ENCODE results near the gene TP53I11. TPM values are rescaled to one million over a fixed set of nuclear protein-coding genes. Genes with fewer than 3 reads are reported as not detected.

The TP53I11 gene
- polyA plus RNA-seq, 5 donors = 39.1 to 68.4 (median 51.3) TPM

DNA sequence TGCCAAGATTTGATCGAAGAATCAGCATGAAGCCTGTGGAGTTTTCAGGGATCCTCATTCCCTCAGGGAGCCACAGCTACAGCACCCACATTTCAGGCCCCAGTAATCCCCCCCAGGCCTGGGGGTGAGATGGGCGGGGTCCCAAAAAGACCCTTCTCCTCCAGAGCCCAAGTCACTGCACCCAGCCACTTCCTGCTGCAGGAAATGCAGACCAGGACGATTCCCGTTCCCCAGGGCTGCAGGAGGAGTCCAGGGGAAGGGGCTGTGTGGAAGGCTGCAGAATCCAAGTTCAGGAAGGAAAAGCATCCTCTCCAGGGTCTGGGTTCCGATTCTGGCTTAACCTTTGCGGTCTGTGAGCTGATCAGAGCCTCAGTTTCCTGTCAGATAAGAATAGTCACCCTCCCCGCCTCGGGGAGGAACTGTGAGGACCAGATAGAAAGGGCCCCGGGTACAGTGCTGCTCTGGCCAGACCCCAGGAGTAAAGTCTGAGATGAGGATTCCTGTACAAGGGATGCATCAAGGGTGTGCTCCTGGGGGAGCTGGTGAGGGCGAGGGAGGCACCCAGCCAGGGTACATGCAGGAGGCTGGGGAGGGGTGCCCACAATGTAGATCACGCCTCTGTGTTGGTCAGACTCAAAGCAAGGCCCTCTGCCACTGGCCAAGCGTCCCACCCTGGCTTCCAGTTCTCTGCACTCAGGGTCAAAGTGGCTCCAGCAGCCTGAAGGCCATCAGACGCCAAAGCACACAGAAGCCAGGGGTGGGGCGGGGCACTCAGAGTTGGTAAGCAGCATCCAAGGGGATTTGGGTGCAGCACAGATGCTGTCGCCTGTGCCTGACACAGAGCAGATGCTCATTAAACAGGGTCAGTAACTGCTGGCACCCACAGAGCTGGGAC, 30.1 kb upstream of the TP53I11 start:
- no peak for DNase-seq

DNA sequence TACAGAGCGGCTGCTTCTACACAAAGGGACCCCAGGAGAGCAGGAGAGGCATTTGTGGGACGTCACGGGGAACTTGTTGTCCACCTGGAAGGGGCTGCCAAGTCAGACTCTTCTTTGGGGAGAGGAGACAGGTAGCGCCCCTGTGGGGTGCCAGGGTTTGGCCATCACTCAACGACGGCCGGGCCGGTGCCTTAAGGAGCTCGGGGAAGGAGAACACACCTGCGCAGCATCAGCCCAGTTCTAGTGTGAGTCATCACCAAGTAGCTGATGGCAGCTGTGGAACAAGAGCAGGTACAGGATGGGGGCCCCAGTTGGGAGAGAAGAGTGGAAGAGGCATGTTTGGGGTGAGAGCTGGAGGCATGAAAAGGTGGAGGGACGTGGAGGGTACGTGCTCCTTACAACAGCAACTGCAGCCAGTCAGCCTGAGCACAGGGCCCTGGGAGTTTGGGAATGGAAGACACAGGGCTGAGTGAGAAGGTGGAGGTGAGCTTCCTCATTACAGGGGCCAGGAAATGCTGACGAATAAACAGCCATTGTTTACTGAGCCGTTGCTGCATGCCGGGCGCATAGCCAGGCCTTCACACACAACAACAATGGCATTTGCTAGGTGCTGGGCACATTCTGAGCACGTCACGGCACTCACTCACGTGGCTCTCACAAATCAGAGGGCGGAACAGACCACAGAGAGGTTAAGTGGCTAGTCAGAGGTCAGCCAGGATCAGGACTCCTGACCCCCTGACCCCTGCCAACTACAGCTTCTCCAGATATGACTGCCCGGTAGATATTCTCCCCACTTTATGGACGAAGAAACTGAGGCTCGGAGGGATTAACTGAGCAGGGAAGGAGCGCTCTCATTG, 29.1 kb upstream of the TP53I11 start:
- peak; percentile 31 to 49 for DNase-seq

DNA sequence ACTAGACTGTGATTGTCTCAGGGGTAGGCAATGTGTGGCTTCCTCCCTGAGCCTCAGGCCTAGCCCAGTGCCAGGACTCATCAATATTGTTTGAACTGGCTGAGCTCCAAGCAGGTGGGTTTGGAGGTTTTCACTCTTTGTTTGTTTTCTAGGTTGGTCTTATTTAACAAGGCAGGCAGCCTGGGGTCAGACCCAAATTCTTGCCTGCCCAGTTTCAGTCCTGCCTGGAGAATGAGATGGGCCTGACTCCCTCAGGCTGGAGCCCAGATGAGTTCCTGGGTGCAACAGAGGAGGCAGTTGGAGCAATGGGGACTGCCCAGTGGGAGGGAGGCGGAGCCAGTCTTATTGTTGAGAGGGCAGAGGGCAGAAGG, 28.3 kb upstream of the TP53I11 start:
- peak; percentile 28 to 45 for DNase-seq

DNA sequence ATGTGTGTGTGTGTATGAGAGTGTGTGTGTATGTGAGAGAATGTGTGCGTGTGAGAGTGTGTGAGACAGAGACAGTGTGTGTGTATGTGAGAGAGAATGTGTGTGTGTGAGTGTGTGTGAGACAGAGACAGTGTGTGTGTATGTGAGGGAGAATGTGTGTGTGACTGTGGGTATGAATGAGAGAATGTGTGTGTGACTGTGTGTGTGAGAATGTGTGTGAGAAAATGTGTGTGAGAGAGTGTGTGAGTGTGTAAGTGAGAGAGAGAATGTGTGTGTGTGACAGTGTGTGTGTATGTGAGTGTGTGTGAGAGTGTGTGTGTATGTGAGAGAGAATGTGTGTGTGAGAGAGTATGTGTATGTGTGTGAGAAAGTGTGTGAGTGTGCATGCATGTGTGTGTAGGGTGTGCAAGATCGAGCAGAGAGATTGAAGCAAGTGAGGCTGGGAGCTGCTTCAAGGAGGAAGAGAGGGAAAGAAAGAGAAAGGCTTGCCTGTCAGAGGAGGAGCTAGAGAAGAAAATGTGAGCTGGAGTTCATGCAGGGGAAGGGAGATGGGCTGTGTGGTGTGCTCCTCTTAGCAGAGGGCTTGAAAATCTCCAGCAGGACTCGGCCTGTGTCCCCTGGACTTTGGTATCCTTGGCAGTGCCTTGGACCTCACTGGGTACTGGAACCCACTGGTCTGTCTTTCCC, 27.7 kb upstream of the TP53I11 start:
- peak in 1 of 2 donors; percentile 21 for DNase-seq

DNA sequence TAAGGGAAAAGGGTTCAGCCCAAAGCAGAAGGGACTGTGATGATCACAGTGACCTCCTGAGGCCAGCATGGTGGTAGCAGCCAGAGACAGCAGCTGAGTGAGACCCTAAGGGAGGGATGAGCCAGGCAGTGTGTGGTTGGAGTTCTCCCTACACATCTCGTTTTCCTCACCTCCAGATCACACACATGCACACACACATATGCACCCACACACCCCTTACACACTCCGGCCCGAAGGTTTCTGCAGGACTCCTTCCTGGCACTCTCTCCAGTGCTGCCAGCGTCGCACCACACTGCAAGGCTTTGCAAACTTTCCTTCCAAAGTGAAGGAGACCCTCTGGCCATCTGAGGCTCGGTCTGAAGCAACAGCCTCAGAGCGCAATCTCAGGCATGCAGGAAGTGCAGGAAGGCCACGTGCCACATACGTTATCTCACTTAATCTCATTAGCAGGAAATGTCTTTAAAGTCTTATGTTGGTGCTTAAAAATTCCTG, 26.9 kb upstream of the TP53I11 start:
- DNase-seq = peak; percentile 20 to 29

DNA sequence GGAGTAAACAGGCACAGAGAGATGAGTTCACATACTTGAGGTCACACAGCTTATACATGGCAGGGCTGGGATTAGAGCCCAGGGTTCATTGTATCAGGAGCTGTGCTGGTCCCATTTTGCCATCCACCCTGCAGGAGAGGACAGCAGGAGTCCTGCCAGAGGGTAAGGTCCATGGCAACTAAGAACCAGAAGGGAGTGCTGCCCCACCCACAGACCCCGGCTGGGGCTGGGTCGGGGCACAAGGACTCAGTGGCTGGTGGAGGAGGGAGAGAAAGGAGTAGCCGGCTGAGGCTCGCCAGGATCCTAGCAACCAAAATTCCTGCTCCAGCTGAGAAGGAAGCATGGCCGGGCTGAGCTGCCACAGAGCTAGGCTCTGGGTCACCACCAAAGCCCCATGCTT, 25.9 kb upstream of the TP53I11 start:
- DNase-seq = no peak

DNA sequence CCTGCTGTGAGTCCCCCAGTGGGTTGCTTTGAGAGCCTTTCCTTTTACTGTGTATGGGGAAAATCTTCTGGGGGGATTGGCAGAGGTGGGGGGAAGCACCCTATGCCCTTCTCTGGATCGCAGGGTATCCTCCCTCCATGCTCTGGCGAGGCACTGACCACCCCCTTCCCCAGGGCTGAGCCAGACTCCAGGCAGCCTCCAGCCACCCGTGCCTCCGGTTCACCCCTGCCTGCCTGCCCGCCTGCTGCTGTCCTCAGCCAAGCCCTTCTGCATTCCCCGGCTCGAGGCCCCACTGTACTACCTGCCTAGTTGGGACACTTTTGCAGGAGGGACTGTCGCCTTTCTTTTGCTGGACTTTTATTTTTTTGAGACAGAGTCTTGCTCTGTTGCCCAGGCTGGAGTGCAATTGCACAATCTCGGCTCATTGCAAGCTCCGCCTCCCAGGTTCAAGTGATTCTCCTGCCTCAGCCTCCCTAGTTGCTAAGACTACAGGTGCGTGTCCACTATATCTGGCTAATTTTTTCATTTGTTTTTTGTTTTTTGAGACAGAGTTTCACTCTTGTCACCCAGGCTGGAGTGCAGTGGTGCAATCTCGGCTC, 23.8 kb upstream of the TP53I11 start:
- DNase-seq = no peak

DNA sequence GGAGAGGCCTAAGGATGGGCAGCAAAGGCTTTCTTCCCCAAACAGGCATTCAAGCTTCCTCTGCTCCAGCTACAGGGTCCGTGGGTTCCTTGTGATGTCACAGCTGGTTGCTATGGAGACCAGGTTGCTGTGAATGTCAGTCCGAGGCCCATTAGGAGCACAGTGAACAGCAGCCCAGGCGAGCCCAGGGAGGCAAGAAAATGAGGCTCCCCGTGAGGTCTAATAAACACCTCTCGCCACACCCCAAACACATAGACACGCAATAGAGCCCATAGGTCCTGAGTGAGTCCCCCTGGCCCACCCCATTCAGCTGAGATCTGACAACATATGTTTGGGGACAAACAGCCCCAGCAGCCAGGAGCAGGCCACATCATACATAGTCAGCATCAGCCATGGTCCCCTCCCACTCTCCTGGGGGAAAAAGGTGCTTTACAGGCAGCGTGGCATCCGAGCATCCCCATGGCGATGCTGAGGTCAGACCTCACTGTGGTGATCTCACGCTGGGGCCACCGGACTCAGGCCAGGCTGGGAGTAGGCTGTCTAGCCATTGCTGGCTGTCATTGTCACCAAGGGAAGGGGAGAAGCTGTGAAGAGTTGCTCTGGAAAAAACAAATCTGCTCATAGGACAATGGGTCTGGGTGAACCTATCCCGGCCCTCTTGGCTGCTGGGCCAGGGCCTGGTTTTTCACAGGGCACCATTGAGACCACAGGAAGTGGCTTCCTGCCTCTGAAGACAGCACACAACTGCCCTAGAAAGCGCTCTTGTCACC, 23.1 kb upstream of the TP53I11 start:
- no peak for DNase-seq

DNA sequence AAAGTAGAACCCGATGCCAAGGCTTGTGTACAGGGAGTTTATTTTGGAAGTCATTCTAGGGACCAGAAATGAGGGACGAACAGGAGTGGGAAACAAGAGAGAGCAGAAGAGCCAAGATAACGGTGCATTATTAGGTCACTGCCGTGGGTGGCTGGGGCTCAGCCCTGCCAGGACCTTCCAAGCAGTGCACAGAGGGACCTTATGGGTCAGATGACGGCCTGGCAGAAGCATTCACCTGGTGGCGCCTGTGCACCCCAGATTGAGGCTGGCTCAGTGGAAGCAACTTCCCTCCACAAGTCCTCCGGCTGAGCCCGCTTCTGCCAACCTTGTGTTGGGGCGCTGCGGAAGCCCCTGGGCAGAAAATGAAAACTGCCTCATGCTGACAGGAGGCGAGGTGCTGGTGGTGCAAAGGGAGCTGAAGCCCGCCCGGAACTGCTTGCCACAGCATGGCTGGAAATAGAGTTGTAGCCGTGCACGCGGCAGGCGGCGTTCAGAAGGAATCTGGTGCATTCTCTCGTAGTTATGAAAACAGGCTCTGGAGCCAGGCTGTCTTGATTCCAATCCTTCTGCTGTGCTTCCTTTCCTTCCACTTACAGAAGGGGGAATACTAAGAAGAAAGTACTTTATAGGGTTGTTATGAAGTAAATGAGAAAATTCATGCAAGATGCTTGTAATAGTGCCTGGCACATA, 22.2 kb upstream of the TP53I11 start:
- DNase-seq = no peak

DNA sequence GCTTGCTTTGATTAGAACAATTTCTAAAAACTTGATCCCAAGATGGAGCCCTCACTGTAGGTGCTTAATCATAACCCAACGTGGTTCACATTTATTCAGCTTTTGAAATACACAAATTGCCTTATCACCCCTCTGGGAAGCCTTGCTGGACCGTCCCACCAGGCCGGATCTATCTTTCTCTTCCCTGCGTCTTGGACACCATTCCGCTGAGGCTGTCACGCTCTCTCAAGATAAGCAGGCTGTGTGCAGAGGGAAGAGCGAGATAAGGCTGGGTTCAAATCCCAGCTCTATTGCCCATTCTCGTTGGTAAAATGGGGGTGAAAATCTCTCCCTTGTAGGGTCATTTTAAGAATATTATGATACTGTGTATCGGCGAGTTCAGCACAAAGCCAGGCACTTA, 20.5 kb upstream of the TP53I11 start:
- DNase-seq = no peak

DNA sequence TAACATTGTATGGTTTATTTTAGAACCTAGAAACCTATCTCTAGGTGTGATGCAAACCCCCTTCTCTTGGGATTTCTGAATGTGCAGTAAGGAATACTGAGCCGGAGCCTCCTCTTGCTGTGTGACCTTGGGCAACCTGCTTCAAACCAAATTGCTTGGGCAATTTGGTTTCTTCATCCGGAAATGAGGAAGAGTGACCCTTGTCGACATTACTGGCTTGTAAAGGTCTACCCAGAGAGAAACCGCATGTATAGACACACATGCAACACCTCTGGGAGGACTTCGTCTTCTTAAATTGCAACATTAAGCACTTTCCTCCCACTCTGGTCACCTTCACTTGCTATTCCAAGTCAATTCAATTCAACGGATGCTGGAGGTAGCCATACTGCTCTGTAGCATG, 19.6 kb upstream of the TP53I11 start:
- no peak for DNase-seq

DNA sequence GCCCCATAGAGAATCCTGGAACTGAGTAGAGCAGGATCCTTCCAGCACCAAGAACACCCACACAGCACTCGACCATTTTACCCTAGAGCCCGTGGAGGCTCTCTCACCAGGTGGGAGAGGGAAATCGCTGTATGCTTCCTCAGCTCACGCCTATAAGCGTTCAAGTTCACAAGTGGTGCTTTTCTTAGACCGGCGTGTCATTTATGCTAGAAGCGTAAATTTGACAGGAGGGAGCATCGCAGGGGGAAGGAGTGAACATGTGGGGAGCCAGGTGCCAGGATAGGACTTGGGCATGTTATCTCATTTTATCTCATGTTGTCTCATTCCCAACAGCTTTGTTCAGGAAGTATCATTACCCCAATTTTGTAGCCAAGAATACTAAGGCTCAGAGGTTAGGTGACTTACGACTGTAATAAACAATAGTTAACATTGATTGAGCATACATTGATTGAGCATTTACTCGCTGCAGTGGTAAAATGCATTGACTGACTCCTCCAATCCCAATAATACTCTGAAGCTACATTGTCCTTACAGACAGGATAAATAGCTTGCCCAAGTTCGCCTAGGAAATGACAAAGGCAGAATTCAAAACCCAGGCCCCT, 19.1 kb upstream of the TP53I11 start:
- no peak for DNase-seq

DNA sequence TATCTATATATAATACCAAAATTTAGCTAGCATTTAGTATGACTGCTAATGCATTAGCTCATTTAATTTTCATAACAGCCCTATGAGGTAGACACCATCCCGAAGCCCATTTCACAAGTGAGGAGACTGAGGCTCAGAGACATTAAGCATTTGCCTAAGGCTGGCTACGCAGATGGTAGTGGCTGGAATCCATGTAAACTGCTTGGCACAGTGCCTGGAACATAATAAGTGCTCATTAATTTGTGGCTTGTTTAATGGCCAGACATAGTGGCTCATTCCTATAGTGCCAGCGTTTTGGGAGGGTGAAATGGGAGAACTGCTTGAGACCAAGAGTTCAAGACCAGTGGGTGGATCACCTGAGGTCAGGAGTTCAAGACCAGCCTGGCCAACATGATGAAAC, 17.8 kb upstream of the TP53I11 start:
- no peak for DNase-seq

DNA sequence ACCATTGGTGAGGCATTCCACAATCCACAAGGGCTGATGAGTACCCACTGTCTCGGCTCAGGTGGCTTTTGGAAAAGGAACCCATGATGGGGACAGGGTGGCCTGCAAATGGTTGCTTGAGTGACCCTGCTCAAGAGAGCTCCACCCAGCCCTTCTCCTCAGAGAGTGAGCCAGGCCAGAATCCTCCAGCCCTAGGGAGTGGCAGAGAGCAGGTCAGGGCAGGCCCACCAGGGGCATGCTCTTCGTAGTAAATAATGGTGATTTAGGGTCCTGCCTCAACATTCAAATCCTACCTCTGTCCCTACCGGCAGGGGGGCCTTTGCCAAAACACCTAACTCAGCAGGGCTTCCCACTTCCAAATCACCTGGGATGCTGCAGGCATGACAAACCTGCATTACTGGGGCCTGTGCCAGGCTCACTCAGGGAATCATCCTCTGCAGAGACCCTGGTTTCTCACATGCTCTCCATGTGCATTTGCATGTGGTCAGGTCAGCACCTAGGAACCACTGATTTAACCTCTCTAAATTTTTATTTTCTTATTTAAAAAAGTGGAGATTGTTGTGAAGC, 17.3 kb upstream of the TP53I11 start:
- no peak for DNase-seq

DNA sequence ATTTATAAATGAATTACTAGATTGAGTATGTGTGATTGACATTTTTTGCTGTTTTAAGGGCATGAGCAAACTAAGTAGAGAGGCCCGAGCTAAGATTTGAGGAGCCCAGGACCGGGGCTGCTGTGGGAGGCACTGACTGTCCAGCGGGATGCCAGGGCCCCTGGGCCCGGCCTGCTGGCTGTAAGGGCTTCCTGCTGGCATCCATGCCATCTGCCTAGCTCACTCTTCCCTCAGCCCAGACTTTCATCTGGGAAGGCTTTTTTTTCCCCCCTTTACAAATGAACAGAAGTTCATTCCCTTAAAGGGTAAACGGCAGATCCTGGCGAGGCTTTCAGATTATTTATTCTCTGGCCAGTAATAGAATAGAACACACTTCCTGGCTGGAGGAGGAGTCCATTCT, 16.0 kb upstream of the TP53I11 start:
- no peak for DNase-seq

DNA sequence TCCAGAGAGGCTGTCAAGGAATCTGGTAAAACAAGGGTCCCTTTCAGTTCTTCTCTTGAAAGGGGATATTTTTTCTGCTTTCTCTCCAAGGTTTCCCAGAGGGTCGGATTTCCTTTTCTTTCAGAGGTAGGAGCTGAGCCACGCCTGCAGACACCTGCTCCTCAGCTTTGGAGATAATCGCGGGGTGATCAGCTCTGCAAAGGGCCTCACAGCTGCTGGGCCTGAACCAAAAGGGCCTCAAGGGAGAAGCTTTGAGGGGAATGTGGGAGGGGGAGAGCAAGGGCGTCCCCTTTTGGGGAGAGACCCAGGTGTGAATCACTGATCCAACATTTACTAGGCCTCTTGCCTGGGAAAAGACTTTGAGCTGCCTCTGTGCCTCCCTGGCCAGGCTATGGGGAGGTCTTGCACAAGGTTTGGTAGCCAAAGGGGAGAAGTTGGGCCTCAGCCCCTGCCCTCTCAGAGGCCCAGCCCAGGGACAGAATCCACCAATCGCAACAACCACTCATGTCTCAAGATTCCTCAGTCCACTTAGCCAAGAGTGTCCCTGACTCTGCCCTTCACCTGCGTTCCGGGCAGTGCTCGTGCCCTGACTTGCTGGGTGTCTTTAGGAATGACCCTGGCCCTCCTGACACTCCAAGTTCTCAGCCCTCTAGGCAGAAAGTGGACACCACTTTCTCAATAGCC, 14.0 kb upstream of the TP53I11 start:
- DNase-seq = no peak

DNA sequence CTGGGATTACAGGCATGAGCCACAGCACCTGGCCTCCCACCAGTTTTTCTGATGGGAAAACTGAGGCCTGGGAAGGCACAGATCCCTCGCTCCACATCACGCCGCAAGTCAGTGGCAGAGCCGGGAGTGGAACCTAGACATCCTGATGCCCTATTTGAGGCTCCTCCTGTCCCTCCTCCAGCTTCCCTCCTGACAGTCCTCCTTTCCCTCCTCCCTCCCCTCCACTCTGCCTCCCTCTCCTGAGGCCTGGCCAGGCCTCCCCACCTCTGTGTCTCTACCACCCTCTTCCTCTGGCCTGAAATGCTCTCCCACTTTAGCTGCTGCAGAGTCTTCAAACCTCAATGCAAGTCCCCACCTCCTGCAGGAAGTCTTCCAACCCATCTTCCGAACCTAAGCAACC, 13.3 kb upstream of the TP53I11 start:
- DNase-seq = no peak

DNA sequence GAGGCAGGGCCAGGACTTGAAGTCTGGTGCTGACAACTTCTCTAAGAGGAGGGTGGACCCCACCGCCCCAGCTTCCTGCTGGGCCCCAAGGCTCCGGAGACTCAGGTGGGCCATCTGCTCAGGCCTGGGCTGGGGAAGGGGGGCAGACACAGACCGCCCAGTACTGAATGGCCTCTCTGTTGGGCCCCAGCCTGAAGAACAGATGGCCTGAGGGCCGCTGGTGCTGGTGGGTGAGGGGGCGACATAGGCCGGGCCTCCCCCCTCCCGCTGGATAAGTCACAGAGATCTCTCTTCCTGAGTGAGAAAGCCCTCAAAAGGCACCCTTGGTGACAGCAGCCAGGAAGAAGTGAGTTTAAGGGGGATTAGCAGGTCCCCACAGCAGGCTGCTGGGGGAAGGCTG, 12.5 kb upstream of the TP53I11 start:
- no peak for DNase-seq

DNA sequence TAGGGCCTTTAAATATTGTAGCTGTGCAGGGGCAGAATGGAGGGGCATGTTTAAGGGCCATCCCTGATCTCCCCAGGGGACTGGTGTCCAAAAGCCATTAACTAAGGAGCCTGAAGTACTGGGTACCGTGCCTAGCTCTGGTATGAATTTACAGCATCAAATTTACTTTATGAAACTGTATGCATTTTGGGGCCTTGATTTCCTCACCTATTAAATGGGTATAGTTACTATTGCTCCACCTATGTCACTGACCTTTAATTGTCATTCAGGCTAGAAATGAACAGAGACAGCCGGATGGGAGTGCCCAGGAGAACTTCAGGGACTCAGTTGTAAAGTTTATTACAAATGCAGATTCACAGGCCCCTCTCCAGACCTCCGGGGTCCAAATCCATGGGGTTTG, 11.8 kb upstream of the TP53I11 start:
- no peak for DNase-seq
